ENCODE results near the gene ACSL3. TPM values are rescaled to one million over a fixed set of nuclear protein-coding genes. Genes with fewer than 3 reads are reported as not detected.

The ACSL3 gene
- total RNA-seq, 1 experiment from 2014 or later: 100 TPM

DNA sequence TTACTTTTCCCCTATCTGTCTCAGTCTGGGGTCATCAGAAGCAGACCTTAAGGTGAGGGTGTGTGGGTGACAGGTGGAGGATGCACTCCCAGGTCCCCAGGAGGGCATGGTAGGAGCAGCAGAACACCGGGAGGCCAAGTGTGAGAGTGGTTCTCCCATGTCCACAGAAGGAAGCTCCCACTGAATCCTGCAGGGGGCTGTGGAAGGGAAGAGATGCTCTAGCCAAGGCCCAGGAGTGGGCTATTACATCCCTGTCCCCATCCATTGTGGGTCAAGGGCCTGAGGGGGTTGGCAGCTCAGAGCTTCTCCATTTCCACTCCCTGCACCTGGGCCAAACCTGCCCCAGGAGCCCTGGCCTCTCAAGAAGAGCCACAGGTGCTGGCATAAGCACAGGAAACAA, 104.7 kb downstream of the ACSL3 start:
- CTCF ChIA-PET: interaction anchor here (1.4 kb wide), 1 partner anchor 26 kb away, joined by 5 read pairs; no protein-coding TSS in a partner anchor
- H3K9me3 Mint-ChIP-seq: peaks cover 24% of the 10 kb centered on the region
- no peak for DNase-seq (ENCODE audit: low spot score)
- no peaks in the 10 kb centered on the region; the same call in 1 of the 2 replicates for H3K27me3 Mint-ChIP-seq (ENCODE audit: low read depth)
- POLR2A ChIA-PET: no interaction called here
- H3K4me3 Mint-ChIP-seq: no peak overlapping the region
- no peak overlapping the region for H3K27ac Mint-ChIP-seq
- H3K36me3 Mint-ChIP-seq: peaks cover 7% of the 10 kb centered on the region
- H3K4me1 Mint-ChIP-seq: no peaks in the 10 kb centered on the region
- no peak for ATAC-seq
- TF ChIP-seq, protein P1, sequence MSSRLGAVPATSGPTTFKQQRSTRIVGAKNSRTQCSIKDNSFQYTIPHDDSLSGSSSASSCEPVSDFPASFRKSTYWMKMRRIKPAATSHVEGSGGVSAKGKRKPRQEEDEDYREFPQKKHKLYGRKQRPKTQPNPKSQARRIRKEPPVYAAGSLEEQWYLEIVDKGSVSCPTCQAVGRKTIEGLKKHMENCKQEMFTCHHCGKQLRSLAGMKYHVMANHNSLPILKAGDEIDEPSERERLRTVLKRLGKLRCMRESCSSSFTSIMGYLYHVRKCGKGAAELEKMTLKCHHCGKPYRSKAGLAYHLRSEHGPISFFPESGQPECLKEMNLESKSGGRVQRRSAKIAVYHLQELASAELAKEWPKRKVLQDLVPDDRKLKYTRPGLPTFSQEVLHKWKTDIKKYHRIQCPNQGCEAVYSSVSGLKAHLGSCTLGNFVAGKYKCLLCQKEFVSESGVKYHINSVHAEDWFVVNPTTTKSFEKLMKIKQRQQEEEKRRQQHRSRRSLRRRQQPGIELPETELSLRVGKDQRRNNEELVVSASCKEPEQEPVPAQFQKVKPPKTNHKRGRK (CRISPR knock-in tag; IDR thresholded peaks at IDR 0.05; ENCODE audit: borderline replicate concordance): no peak
- TF ChIP-seq, protein P2, sequence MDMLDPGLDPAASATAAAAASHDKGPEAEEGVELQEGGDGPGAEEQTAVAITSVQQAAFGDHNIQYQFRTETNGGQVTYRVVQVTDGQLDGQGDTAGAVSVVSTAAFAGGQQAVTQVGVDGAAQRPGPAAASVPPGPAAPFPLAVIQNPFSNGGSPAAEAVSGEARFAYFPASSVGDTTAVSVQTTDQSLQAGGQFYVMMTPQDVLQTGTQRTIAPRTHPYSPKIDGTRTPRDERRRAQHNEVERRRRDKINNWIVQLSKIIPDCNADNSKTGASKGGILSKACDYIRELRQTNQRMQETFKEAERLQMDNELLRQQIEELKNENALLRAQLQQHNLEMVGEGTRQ (CRISPR knock-in tag; IDR thresholded peaks at IDR 0.05): no peak
- TF ChIP-seq ZNF138 (CRISPR knock-in tag; conservative IDR thresholded peaks at IDR 0.05) (no peak), ZNF121 (CRISPR knock-in tag; IDR thresholded peaks at IDR 0.05) (no peak), FOXJ3 (CRISPR knock-in tag; IDR thresholded peaks at IDR 0.05; ENCODE audit: borderline replicate concordance) (no peak), ZNF671 (CRISPR knock-in tag; IDR thresholded peaks at IDR 0.05) (no peak), RORB (CRISPR knock-in tag; IDR thresholded peaks at IDR 0.05) (no peak)
- TF ChIP-seq, protein P3, sequence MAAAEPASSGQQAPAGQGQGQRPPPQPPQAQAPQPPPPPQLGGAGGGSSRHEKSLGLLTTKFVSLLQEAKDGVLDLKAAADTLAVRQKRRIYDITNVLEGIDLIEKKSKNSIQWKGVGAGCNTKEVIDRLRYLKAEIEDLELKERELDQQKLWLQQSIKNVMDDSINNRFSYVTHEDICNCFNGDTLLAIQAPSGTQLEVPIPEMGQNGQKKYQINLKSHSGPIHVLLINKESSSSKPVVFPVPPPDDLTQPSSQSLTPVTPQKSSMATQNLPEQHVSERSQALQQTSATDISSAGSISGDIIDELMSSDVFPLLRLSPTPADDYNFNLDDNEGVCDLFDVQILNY (CRISPR knock-in tag; IDR thresholded peaks at IDR 0.05): no peak

DNA sequence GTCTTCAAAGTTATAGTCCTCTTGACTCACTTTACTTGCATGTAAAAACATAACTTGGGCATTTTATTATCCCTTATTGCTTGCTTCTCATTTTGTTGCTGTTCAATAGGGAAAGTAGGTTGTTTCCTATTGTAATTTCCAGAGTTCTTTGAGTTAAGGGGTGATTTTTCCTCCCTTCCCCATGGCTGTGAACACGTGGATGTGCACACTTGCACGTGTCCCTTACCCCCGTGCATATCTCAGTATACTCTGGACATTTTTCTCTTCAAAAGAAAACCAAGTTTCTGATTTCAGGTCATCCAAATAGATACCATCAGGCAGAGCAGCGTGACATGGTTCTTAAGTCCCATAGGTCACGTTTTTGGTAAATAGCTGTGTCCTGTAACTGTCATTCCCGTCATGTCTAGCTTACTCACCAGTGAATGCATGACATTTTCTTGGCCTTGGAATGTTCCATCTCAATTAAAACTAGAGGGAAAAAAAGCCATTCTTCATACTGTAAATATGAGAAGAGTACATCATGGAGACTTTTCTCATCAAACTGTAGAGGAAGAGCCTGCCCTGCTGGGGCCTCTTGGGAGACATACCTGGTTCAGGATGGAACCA, 107.8 kb downstream of the ACSL3 start:
- H3K4me3 Mint-ChIP-seq: no peak overlapping the region
- ATAC-seq (no peak), DNase-seq (ENCODE audit: low spot score) (no peak)
- no peaks in the 10 kb centered on the region for H3K36me3 Mint-ChIP-seq
- CTCF ChIA-PET: interaction anchor here (0.7 to 0.8 kb wide), 2 partner anchors 133 to 266 kb away, joined by 3 read pairs; no protein-coding TSS in a partner anchor
- 0 out of 2 replicates have a peak, but pooled peaks cover under 1% of the 10 kb centered on the region for H3K9me3 Mint-ChIP-seq
- POLR2A ChIA-PET: no interaction called here
- TF ChIP-seq ZNF416 (CRISPR knock-in tag; IDR thresholded peaks at IDR 0.05): no peak
- no peak for TF ChIP-seq FOXP1 (CRISPR knock-in tag; IDR thresholded peaks at IDR 0.05; ENCODE audit: borderline replicate concordance)
- TF ChIP-seq, protein P4, sequence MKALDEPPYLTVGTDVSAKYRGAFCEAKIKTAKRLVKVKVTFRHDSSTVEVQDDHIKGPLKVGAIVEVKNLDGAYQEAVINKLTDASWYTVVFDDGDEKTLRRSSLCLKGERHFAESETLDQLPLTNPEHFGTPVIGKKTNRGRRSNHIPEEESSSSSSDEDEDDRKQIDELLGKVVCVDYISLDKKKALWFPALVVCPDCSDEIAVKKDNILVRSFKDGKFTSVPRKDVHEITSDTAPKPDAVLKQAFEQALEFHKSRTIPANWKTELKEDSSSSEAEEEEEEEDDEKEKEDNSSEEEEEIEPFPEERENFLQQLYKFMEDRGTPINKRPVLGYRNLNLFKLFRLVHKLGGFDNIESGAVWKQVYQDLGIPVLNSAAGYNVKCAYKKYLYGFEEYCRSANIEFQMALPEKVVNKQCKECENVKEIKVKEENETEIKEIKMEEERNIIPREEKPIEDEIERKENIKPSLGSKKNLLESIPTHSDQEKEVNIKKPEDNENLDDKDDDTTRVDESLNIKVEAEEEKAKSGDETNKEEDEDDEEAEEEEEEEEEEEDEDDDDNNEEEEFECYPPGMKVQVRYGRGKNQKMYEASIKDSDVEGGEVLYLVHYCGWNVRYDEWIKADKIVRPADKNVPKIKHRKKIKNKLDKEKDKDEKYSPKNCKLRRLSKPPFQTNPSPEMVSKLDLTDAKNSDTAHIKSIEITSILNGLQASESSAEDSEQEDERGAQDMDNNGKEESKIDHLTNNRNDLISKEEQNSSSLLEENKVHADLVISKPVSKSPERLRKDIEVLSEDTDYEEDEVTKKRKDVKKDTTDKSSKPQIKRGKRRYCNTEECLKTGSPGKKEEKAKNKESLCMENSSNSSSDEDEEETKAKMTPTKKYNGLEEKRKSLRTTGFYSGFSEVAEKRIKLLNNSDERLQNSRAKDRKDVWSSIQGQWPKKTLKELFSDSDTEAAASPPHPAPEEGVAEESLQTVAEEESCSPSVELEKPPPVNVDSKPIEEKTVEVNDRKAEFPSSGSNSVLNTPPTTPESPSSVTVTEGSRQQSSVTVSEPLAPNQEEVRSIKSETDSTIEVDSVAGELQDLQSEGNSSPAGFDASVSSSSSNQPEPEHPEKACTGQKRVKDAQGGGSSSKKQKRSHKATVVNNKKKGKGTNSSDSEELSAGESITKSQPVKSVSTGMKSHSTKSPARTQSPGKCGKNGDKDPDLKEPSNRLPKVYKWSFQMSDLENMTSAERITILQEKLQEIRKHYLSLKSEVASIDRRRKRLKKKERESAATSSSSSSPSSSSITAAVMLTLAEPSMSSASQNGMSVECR (CRISPR knock-in tag; IDR thresholded peaks at IDR 0.05; ENCODE audit: borderline replicate concordance): no peak
- no peak for TF ChIP-seq KAT7 (CRISPR knock-in tag; IDR thresholded peaks at IDR 0.05; ENCODE audit: borderline replicate concordance)
- TF ChIP-seq ZNF138 (CRISPR knock-in tag; conservative IDR thresholded peaks at IDR 0.05): no peak
- TF ChIP-seq, protein P1 (CRISPR knock-in tag; IDR thresholded peaks at IDR 0.05; ENCODE audit: borderline replicate concordance): no peak
- TF ChIP-seq, protein P5, sequence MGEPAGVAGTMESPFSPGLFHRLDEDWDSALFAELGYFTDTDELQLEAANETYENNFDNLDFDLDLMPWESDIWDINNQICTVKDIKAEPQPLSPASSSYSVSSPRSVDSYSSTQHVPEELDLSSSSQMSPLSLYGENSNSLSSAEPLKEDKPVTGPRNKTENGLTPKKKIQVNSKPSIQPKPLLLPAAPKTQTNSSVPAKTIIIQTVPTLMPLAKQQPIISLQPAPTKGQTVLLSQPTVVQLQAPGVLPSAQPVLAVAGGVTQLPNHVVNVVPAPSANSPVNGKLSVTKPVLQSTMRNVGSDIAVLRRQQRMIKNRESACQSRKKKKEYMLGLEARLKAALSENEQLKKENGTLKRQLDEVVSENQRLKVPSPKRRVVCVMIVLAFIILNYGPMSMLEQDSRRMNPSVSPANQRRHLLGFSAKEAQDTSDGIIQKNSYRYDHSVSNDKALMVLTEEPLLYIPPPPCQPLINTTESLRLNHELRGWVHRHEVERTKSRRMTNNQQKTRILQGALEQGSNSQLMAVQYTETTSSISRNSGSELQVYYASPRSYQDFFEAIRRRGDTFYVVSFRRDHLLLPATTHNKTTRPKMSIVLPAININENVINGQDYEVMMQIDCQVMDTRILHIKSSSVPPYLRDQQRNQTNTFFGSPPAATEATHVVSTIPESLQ (CRISPR knock-in tag; IDR thresholded peaks at IDR 0.05): no peak
- no peak for TF ChIP-seq GRHL2 (CRISPR knock-in tag; IDR thresholded peaks at IDR 0.05; ENCODE audit: insufficient replicate concordance, severe bottlenecking)
- no peaks in the 10 kb centered on the region for H3K4me1 Mint-ChIP-seq
- H3K27me3 Mint-ChIP-seq (ENCODE audit: low read depth): no peaks in the 10 kb centered on the region; the same call in 1 of the 2 replicates
- H3K27ac Mint-ChIP-seq: no peak overlapping the region

Measured in WTC11 (cell line).